HepG2 (cell line): ENCODE results near the gene KHK. TPM values are rescaled to one million over a fixed set of nuclear protein-coding genes. Genes with fewer than 3 reads are reported as not detected.

Source experiments
- ATAC-seq: fragments of 200-7000 bp; cut with Tn5 transposase; 3 replicates; pipeline ENCODE4 v1.9.1; 2020; ENCODE audit warnings: mild to moderate bottlenecking, moderate library complexity
- BruUV-seq: library from RNA; stranded (reverse); fragments of 400-500 nt; replicated peaks from 2 replicates; lab custom pipeline; 2021; lab: Mats Ljungman, UMichigan
- CTCF ChIA-PET: fragments of 300-600 bp; formaldehyde crosslinking; extraction: SDS; loops from one replicate; lab custom pipeline; 2021; ENCODE audit warnings: low total read pairs, inconsistent platforms, low intra/inter-chr PET ratio; lab: Yijun Ruan, JAX
- POLR2A ChIA-PET: fragments of 350-600 bp; sonication (Branson Sonifier 250); formaldehyde crosslinking; loops from one replicate; lab custom pipeline; 2020; ENCODE audit warnings: antibody characterized with exemption, inconsistent platforms; lab: Yijun Ruan, JAX
- DNase-seq: peaks from one replicate; pipeline ENCODE4 v3.0.0-alpha.2; 2015; ENCODE audit warnings: low spot score
- FAIRE-seq: peaks from 3 replicates; lab custom pipeline; 2011; peaks lifted over from hg19 to GRCh38; lab: Jason Lieb, UNC
- H2AFZ ChIP-seq: one replicate; pipeline ENCODE4 v1.6.1; 2011; ENCODE audit warnings: low read length, inconsistent platforms
- H3K27ac ChIP-seq: fragments of 300-600 bp; 3 replicates; pipeline ENCODE4 v1.8.0; 2011; ENCODE audit warnings: mixed run types, mild to moderate bottlenecking, mixed read lengths, low read length, inconsistent platforms; ENCODE audit not compliant: insufficient read depth; ENCODE audit errors: extremely low read length
- H3K27me3 ChIP-seq, 2 experiments: fragments of 200-600 bp in 1 of 2; 2 replicates in 1 of 2; 3 replicates in 1 of 2; pipeline versions ENCODE4 v1.6.0 to v1.8.0; 2011; ENCODE audit warnings: low read length in 2 of 2, mild to moderate bottlenecking in 2 of 2, moderate library complexity in 2 of 2, inconsistent platforms in 1 of 2; ENCODE audit not compliant: insufficient read depth in 2 of 2, control insufficient read depth in 1 of 2
- H3K36me3 ChIP-seq, 2 experiments: fragments of 200-600 bp in 1 of 2; replicated peaks in 1 of 2; 2 replicates in 1 of 2; 3 replicates in 1 of 2; pipeline versions ENCODE4 v1.5.1 to v1.8.0; 2011; ENCODE audit warnings: low read length in 2 of 2, inconsistent platforms in 1 of 2; ENCODE audit not compliant: insufficient read depth in 2 of 2, control insufficient read depth in 1 of 2
- H3K4me1 ChIP-seq: 2 replicates; pipeline ENCODE4 v1.5.1; 2012; ENCODE audit warnings: low read length, inconsistent platforms; ENCODE audit not compliant: insufficient read depth
- H3K4me2 ChIP-seq: 2 replicates; pipeline ENCODE4 v1.6.0; 2011; ENCODE audit warnings: low read depth, low read length, inconsistent platforms
- H3K4me3 ChIP-seq, 3 experiments: fragments of 200-600 bp in 1 of 3; sonication (generic), shearing (Covaris generic) in 1 of 3; replicated peaks in 1 of 3; 2 replicates each; pipeline ENCODE4 v1.5.1; 2011 to 2016; ENCODE audit warnings: low read length in 3 of 3, inconsistent platforms in 2 of 3, low read depth in 2 of 3, mild to moderate bottlenecking in 2 of 3, control low read depth in 1 of 3, mixed read lengths in 1 of 3; ENCODE audit not compliant: insufficient read depth in 1 of 3
- H3K79me2 ChIP-seq: one replicate; pipeline ENCODE4 v1.6.1; 2011; ENCODE audit warnings: low read length, inconsistent platforms; ENCODE audit not compliant: insufficient read depth
- H3K9ac ChIP-seq: 2 replicates; pipeline ENCODE4 v1.6.0; 2011; ENCODE audit warnings: mild to moderate bottlenecking, low read depth, low read length, inconsistent platforms; ENCODE audit not compliant: insufficient read depth
- H3K9me3 ChIP-seq: 2 replicates; pipeline ENCODE4 v1.5.1; 2012; ENCODE audit warnings: mild to moderate bottlenecking, low read length
- H4K20me1 ChIP-seq: 2 replicates; pipeline ENCODE4 v1.6.0; 2011; ENCODE audit warnings: inconsistent platforms, mild to moderate bottlenecking, low read length, moderate library complexity; ENCODE audit not compliant: insufficient read depth
- AGO2 ChIP-seq: fragments of 200-400 bp; formaldehyde crosslinking; optimal IDR thresholded peaks from 2 replicates; pipeline ENCODE3; 2017; ENCODE audit warnings: mild to moderate bottlenecking, low read depth, low read length, moderate library complexity
- CEBPG ChIP-seq: IDR thresholded peaks from 2 replicates; pipeline ENCODE4 v1.6.1; 2016
- ERF ChIP-seq: IDR thresholded peaks from 2 replicates; pipeline ENCODE4 v1.6.1; 2018; ENCODE audit warnings: missing biosample characterization, missing genetic modification reagents
- ETV5 ChIP-seq: IDR thresholded peaks from 2 replicates; pipeline ENCODE4 v1.6.1; 2018; ENCODE audit warnings: missing biosample characterization, missing genetic modification reagents, inconsistent platforms, borderline replicate concordance
- GATAD2A ChIP-seq: IDR thresholded peaks from 2 replicates; pipeline ENCODE4 v1.6.1; 2016
- GFI1 ChIP-seq: sonication (generic); formaldehyde crosslinking; IDR thresholded peaks from 2 replicates; pipeline ENCODE4 v1.5.0; 2020; ENCODE audit warnings: missing genetic modification reagents, mild to moderate bottlenecking, borderline replicate concordance
- GTF2F1 ChIP-seq: fragments of 150-350 bp; IDR thresholded peaks from 2 replicates; pipeline ENCODE4 v1.6.1; 2014; ENCODE audit warnings: low read length
- HMGXB3 ChIP-seq: sonication (generic); formaldehyde crosslinking; IDR thresholded peaks from 2 replicates; pipeline ENCODE4 v1.4.0; 2020; ENCODE audit warnings: missing genetic modification reagents, borderline replicate concordance
- SOX6 ChIP-seq, 2 experiments: fragments of 450-650 bp in 1 of 2; sonication (generic) in 1 of 2; formaldehyde crosslinking in 1 of 2; IDR thresholded peaks; 2 replicates each; pipeline versions ENCODE4 v1.4.0 to v1.6.1; 2017 to 2020; ENCODE audit warnings: antibody characterized with exemption in 1 of 2, mild to moderate bottlenecking in 1 of 2, missing genetic modification reagents in 1 of 2
- SP5 ChIP-seq: IDR thresholded peaks from 2 replicates; pipeline ENCODE4 v1.6.1; 2016; ENCODE audit warnings: low read depth, borderline replicate concordance
- ZNF20 ChIP-seq: sonication (generic); formaldehyde crosslinking; IDR thresholded peaks from 2 replicates; pipeline ENCODE4 v1.4.0; 2020; ENCODE audit warnings: mild to moderate bottlenecking, moderate library complexity, missing genetic modification reagents
- ZNF331 ChIP-seq: sonication (generic); formaldehyde crosslinking; IDR thresholded peaks from 2 replicates; pipeline ENCODE4 v1.4.0; 2020; ENCODE audit warnings: missing genetic modification reagents
- WGBS: methylation state at CpG from one replicate; pipeline ENCODE4 v1.1.6; 2017; ENCODE audit warnings: low lambda C conversion rate; 5-methylcytosine and 5-hydroxymethylcytosine counted together
- in situ Hi-C: cut with HindIII; loops from 2 replicates; pipeline ENCODE4 v1.10.0; 2017; ENCODE audit warnings: low pct_unique_long_range_greater_than_20kb; ENCODE audit not compliant: extremely low pct_ligation_motif_present
- intact Hi-C: fragments of 100-400 bp; cut with micrococcal nuclease; formaldehyde crosslinking; loops from one replicate; pipeline ENCODE4 v1.10.0; 2022; ENCODE audit not compliant: unreplicated experiment
- polyA plus RNA-seq, 8 experiments: library from polyadenylated mRNA; depleted of rRNA in 3 of 8; stranded (reverse) in 7 of 8; unstranded in 1 of 8; fragments of >200 nt; fragmentation: Illumina TruSeq in 4 of 8; extraction: Trizol in 4 of 8; gene quantifications; 2 replicates each; pipeline versions ENCODE4 v1.2.1 to v1.2.3, GENCODE V29; 2011 to 2016; ENCODE audit warnings: low read depth in 4 of 8, missing spikeins in 1 of 8, mixed read lengths in 1 of 8; ENCODE audit not compliant: insufficient read depth in 1 of 8
- total RNA-seq, 5 experiments: library from RNA; depleted of rRNA; stranded (reverse); fragments of >200 nt; fragmentation: Illumina TruSeq; extraction: Trizol; gene quantifications; 2 replicates each; pipeline ENCODE4 v1.2.3, GENCODE V29; 2016; ENCODE audit warnings: low read depth in 1 of 5

The KHK gene
- total and polyA plus RNA-seq, 2 of the 13 experiments (the other 11 are each of a cell fraction or from before 2014, with no cell fraction given), result 40.9 to 99.2 TPM

GRCh38 chr2:27082773-27083409 lies 3.7 kb upstream of the KHK start:
- Histone ChIP-seq H3K4me3 (no peak overlapping the region), H3K36me3 (no peaks in the 10 kb centered on the region), H3K9ac (no peak overlapping the region), H2AFZ (no peak overlapping the region), H3K4me2 (no peak overlapping the region), H3K27me3 (no peaks in the 10 kb centered on the region), H3K27ac (no peak overlapping the region), H3K4me1 (peaks cover 76% of the 10 kb centered on the region), H3K79me2 (peaks cover 12% of the 10 kb centered on the region), H4K20me1 (no peaks in the 10 kb centered on the region), H3K9me3 (no peaks in the 10 kb centered on the region)
- CTCF ChIA-PET, result no interaction called here
- intact Hi-C loops, result loop anchor here (10.0 kb wide), 1 partner anchor 48 kb away; the partner anchor contains the start of gene TMEM214
- 97% methylated on average over 18 of the region's 27 CpGs for WGBS
- FAIRE-seq, result no peak
- TF ChIP-seq AGO2 (peak; percentile 43), SOX6 (IDR thresholded peaks at IDR 0.05) (no peak), SOX6 (CRISPR knock-in tag; IDR thresholded peaks at IDR 0.05) (no peak), GTF2F1 (no peak), ZNF331 (CRISPR knock-in tag) (no peak), ERF (CRISPR knock-in tag) (no peak)
- in situ Hi-C loops, result no loop called here
- no peak for DNase-seq
- no peak for ATAC-seq
- POLR2A ChIA-PET, result interaction anchor here (0.8 to 9.2 kb wide), 8 partner anchors 10 to 41 kb away, joined by 3 to 106 read pairs (median 16); partner anchors contain the start of genes ABHD1, AGBL5 and OST4
- no TSS peak for BruUV-seq

- in situ Hi-C loops (no loop called here), intact Hi-C loops (loop anchor here (10.0 kb wide), 1 partner anchor 49 kb away; the partner anchor contains the start of gene TMEM214)
- H3K4me1 ChIP-seq, result peaks cover 76% of the 10 kb centered on the region
- H3K9ac ChIP-seq, result peak overlapping the region; percentile 51
- peaks cover 20% of the 10 kb centered on the region for H3K79me2 ChIP-seq
- ChIA-PET CTCF (no interaction called here), POLR2A (interaction anchor here (0.9 to 9.2 kb wide), 11 partner anchors 9 to 128 kb away, joined by 3 to 106 read pairs (median 5); partner anchors contain the start of genes AGBL5, ATRAID, OST4 and PREB)
- H3K9me3 ChIP-seq, result no peaks in the 10 kb centered on the region
- no TSS peak for BruUV-seq
- ATAC-seq (no peak), DNase-seq (peak; percentile 51), FAIRE-seq (peak; percentile 39)
- H3K27ac ChIP-seq, result peak overlapping the region; percentile 16
- H3K27me3 ChIP-seq, result no peaks in the 10 kb centered on the region
- 80% methylated on average over 10 of the region's 20 CpGs for WGBS
- no peak overlapping the region for H2AFZ ChIP-seq
- peak overlapping the region; percentile 52 for H3K4me2 ChIP-seq
- H4K20me1 ChIP-seq, result no peaks in the 10 kb centered on the region
- no peaks in the 10 kb centered on the region; a peak in 1 of 5 replicates for H3K36me3 ChIP-seq
- peak overlapping the region in 1 of 3 experiments; percentile 15; a peak in 1 of 6 replicates for H3K4me3 ChIP-seq
- TF ChIP-seq GFI1 (CRISPR knock-in tag) (no peak), HMGXB3 (CRISPR knock-in tag) (0 out of 2 replicates have a peak, but pooled peaks have one; percentile 18), CEBPG (CRISPR knock-in tag) (peak; percentile 93), GATAD2A (CRISPR knock-in tag) (0 out of 2 replicates have a peak, but pooled peaks have one; percentile 17), SP5 (CRISPR knock-in tag) (peak; percentile 17; the same call in 1 of the 2 replicates), ETV5 (CRISPR knock-in tag) (no peak), ZNF20 (CRISPR knock-in tag) (no peak)
Observed at GRCh38 chr2:27083410-27084296, 2.9 kb upstream of the KHK start.
